PFSK-1 (cell line): ENCODE results near the gene KCNS3.

Source experiments
- POLR2AphosphoS5 ChIP-seq: IDR thresholded peaks from 2 replicates; pipeline ENCODE4 v1.6.1; 2012; ENCODE audit warnings: low read depth, mild to moderate bottlenecking, control low read depth, low read length, moderate library complexity
- REST ChIP-seq, 2 experiments: IDR thresholded peaks; 2 replicates each; pipeline versions ENCODE4 v1.6.1 to v1.8.0; 2011 to 2012; ENCODE audit warnings: low read depth in 2 of 2, low read length in 2 of 2, control low read depth in 1 of 2, inconsistent platforms in 1 of 2, mild to moderate bottlenecking in 1 of 2, moderate library complexity in 1 of 2; ENCODE audit not compliant: insufficient read depth in 1 of 2
- SIN3A ChIP-seq: IDR thresholded peaks from 2 replicates; pipeline ENCODE4 v1.6.1; 2012; ENCODE audit warnings: mild to moderate bottlenecking, low read length, moderate library complexity, borderline replicate concordance; ENCODE audit not compliant: insufficient read depth

DNA sequence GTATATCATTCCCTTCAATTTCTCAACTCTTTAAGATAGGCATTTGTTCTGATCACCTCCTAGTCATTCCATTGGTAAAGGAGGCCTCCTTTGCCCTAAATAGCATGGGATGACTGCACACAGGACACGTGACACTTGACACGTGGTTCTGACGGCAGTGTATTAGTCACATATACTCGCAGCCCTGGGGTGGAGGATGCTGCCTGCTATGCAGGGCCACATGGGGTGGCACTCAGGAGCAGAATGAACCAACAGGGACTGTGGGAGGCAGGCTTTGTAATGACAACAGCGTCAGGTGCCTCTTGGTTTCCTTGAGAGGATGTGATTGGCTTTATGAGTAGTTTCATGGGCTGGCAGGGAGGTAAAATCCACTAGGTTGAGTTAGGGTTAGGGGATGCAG, 9.3 kb upstream of the KCNS3 start:
- TF ChIP-seq POLR2AphosphoS5 (no peak), REST (IDR thresholded peaks at IDR 0.05; ENCODE audit: insufficient read depth in 1 of 2, low read depth in 2 of 2, low read length in 2 of 2) (no peak), SIN3A (no peak)
